Gastroesophageal sphincter (tissue), 4 donors: ENCODE measurements around the gene CSF2RB. TPM values are rescaled to one million over a fixed set of nuclear protein-coding genes. Genes with fewer than 3 reads are reported as not detected.

ENCODE experiments used
- ATAC-seq: fragments of 150-250 bp; one replicate; pipeline ENCODE4 v1.9.1; 2016; ENCODE audit warnings: mild to moderate bottlenecking, moderate library complexity
- H3K27ac ChIP-seq, 4 donors: fragments of 200-600 bp; sonication (generic) in 3 of 4; 1 replicate in 3 of 4; 2 replicates in 1 of 4; pipeline ENCODE4 v1.5.1; 2016 to 2019
- H3K27me3 ChIP-seq: fragments of 200-600 bp; sonication (generic); one replicate; pipeline ENCODE4 v1.5.1; 2019
- H3K36me3 ChIP-seq, 2 donors: fragments of 200-600 bp; sonication (generic); one replicate each; pipeline ENCODE4 v1.5.1; 2019; ENCODE audit warnings: control low read depth in 1 of 2
- H3K4me1 ChIP-seq, 3 donors: fragments of 200-600 bp; sonication (generic); 1 replicate in 2 of 3; 2 replicates in 1 of 3; pipeline ENCODE4 v1.5.1; 2016 to 2019; ENCODE audit warnings: control low read depth in 2 of 3
- H3K4me3 ChIP-seq, 2 donors: fragments of 200-600 bp; sonication (generic); one replicate each; pipeline ENCODE4 v1.5.1; 2019; ENCODE audit warnings: mild to moderate bottlenecking in 1 of 2, moderate library complexity in 1 of 2
- H3K9me3 ChIP-seq, 3 donors: fragments of 200-600 bp; sonication (generic); one replicate each; pipeline ENCODE4 v1.5.1; 2017 to 2019; ENCODE audit warnings: control low read depth in 2 of 3
- EP300 ChIP-seq: sonication (generic); formaldehyde crosslinking; IDR thresholded peaks from one replicate; pipeline ENCODE4 v1.6.1; 2017; ENCODE audit warnings: antibody characterized with exemption, mild to moderate bottlenecking
- POLR2A ChIP-seq, 2 donors: fragments of 450-650 bp; IDR thresholded peaks; one replicate each; pipeline ENCODE4 v1.6.1; 2017; ENCODE audit warnings: antibody characterized with exemption in 2 of 2, mild to moderate bottlenecking in 2 of 2, moderate library complexity in 1 of 2
- POLR2AphosphoS5 ChIP-seq: sonication (generic); formaldehyde crosslinking; IDR thresholded peaks from one replicate; pipeline ENCODE4 v1.6.1; 2017; ENCODE audit warnings: antibody characterized with exemption
- WGBS, 2 donors: methylation state at CpG; one replicate each; pipeline ENCODE4 v1.1.5; 2018; ENCODE audit warnings: low coverage in 1 of 2; 5-methylcytosine and 5-hydroxymethylcytosine counted together
- total RNA-seq, 4 donors: library from RNA; depleted of rRNA; stranded (reverse); fragments of >200 nt; gene quantifications; one replicate each; pipeline ENCODE4 v1.1.0, GENCODE V29; 2016
- TF ChIP-seq, protein P1 (sequence below), 4 experiments: fragments of 200-600 bp in 2 of 4; fragments of 450-650 bp in 2 of 4; sonication (generic) in 1 of 4; IDR thresholded peaks; one replicate each; pipeline ENCODE4 v1.5.1; 2017 to 2019; ENCODE audit warnings: antibody characterized with exemption in 4 of 4, mild to moderate bottlenecking in 2 of 4, moderate library complexity in 2 of 4

CSF2RB gene
- total RNA-seq, 4 donors from 2014 or later, result 1.4 to 12.0 (median 4.0) TPM

DNA sequence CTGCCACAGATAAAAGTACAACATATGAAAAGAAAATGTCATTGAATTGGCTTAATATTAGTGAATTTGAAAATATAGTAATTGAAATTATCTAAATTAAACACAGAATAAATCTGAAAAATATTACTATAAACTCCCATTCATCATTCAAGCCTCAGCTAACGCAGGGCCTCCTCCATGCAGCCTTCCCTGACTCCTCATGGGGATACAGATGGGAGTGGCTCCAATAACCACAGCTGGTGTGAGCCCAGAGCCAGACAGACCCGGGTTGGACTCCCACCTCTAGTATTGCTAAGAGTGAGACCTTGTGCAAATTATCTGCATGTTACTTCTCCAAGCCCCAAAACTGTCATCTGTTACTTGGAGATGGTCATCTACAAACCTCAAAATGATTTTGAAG lies 44.9 kb downstream of the CSF2RB start:
- 57 to 64% methylated on average over 1 to 2 of the region's 2 CpGs for WGBS, 2 donors
- Histone ChIP-seq H3K27ac (no peak overlapping the region), H3K27me3 (peaks cover 52% of the 10 kb centered on the region), H3K36me3 (no peaks in the 10 kb centered on the region), H3K4me1 (no peaks in the 10 kb centered on the region), H3K4me3 (no peak overlapping the region), H3K9me3 (peaks cover 0 to 10% (median 0%) of the 10 kb centered on the region in 3 donors)
- TF ChIP-seq POLR2A (IDR thresholded peaks at IDR 0.05) (no peak), POLR2AphosphoS5 (no peak), EP300 (no peak)
- TF ChIP-seq, protein P1, sequence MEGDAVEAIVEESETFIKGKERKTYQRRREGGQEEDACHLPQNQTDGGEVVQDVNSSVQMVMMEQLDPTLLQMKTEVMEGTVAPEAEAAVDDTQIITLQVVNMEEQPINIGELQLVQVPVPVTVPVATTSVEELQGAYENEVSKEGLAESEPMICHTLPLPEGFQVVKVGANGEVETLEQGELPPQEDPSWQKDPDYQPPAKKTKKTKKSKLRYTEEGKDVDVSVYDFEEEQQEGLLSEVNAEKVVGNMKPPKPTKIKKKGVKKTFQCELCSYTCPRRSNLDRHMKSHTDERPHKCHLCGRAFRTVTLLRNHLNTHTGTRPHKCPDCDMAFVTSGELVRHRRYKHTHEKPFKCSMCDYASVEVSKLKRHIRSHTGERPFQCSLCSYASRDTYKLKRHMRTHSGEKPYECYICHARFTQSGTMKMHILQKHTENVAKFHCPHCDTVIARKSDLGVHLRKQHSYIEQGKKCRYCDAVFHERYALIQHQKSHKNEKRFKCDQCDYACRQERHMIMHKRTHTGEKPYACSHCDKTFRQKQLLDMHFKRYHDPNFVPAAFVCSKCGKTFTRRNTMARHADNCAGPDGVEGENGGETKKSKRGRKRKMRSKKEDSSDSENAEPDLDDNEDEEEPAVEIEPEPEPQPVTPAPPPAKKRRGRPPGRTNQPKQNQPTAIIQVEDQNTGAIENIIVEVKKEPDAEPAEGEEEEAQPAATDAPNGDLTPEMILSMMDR (IDR thresholded peaks at IDR 0.05), result no peak
- no peak for ATAC-seq

DNA sequence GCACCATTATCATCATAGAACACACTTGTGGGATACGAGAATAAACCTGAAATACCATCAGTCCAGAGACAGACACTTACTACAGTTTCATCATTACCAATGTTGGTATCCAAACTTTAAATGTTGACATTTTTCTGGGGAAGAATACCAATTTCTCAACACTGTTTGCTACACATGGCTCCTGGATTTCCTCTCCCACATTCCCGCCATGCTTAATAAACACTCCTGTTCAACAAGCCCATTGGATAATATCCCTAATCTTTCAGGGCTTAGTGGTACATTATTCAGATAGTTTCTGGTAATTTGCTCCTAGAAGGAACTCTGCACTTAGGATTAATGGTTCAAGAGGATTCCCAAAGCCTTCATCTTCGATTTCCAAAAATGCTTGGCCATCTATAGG lies 48.2 kb downstream of the CSF2RB start:
- 58 to 68% methylated on average over 3 of the region's 3 CpGs for WGBS, 2 donors

DNA sequence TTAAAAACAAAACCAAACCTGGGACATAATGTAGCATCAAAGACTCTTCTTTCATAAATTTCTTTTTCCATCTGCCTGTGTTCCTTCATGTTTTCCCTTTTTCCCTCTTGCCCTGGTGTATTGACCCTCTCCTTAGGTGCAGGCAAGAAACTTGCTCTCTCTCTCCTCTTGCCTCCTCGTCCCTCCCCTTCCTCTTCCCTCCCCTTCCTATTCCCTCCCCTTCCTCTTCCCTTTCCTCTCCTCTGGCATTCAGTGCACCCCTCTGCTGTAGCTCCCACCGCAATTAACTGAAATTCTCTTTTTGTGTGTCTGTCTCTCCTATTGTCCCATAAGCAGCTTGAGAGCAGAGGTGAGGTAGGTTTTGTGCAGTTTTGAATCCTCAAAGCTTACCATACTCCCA lies 49.9 kb downstream of the CSF2RB start:
- 62 to 73% methylated on average over 2 of the region's 2 CpGs for WGBS, 2 donors
- Histone ChIP-seq H3K4me1 (no peaks in the 10 kb centered on the region), H3K36me3 (no peaks in the 10 kb centered on the region), H3K27ac (no peak overlapping the region), H3K27me3 (peaks cover 42% of the 10 kb centered on the region), H3K9me3 (no peaks in the 10 kb centered on the region), H3K4me3 (no peak overlapping the region)
- ATAC-seq, result no peak
- TF ChIP-seq POLR2AphosphoS5, result no peak
- TF ChIP-seq EP300, result no peak
- TF ChIP-seq POLR2A (IDR thresholded peaks at IDR 0.05), result no peak
- TF ChIP-seq, protein P1 (IDR thresholded peaks at IDR 0.05), result no peak

More for the DNA sequence above, 48.2 kb downstream of the CSF2RB start:
- no peak overlapping the region for H3K27ac ChIP-seq
- H3K36me3 ChIP-seq, result no peaks in the 10 kb centered on the region
- no peaks in the 10 kb centered on the region for H3K4me1 ChIP-seq
- no peak overlapping the region for H3K4me3 ChIP-seq
- peaks cover 36% of the 10 kb centered on the region for H3K27me3 ChIP-seq
- peaks cover 0 to 7% (median 0%) of the 10 kb centered on the region in 3 donors for H3K9me3 ChIP-seq
- no peak for TF ChIP-seq POLR2AphosphoS5
- ATAC-seq, result no peak

DNA sequence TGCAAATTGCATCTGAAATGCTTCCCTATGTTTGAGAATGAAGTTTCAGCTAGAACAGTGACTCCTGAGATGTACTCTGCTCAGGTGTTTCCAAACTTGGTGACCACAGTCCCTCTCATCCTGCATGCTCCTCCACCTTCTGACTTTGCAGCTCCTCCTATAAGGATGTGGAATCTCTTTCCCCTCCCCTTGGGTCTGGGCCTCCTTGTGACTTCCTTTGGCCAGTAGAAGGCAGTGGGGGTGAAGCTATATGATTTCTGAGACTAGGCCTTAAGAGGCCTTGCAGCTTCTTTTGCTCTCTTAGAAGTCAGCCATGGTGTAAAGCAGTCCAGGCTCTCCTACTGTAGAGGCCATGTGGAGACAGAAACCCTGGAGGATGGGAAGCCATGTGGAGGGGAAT lies 50.7 kb downstream of the CSF2RB start:
- Histone ChIP-seq H3K4me1 (no peaks in the 10 kb centered on the region), H3K27ac (no peak overlapping the region), H3K4me3 (no peak overlapping the region), H3K27me3 (peaks cover 42% of the 10 kb centered on the region), H3K9me3 (no peaks in the 10 kb centered on the region), H3K36me3 (no peaks in the 10 kb centered on the region)
- ATAC-seq, result no peak
- TF ChIP-seq EP300 (no peak), POLR2A (IDR thresholded peaks at IDR 0.05) (no peak), POLR2AphosphoS5 (no peak)
- TF ChIP-seq, protein P1 (IDR thresholded peaks at IDR 0.05), result no peak

DNA sequence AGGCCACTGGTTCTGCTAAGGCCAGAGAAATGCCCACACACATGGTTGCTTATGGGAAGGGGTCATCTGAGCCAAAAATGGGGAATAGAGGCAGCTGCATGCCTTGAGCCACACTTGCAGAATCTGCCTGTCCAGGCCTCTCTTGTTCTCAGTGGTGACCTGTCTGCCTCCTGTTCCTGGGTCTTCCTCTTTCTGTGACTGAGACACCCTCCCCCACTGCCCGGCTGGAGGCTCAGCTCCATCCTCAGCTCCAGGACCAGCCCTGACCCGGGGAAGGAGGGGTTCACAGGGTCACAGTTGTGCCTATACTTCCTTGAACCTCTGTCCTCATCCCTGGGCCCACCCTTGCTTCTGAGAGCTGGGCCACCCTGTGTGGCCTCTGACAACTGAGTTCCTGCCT lies 52.3 kb downstream of the CSF2RB start:
- Histone ChIP-seq H3K27ac (no peak overlapping the region), H3K27me3 (peaks cover 33% of the 10 kb centered on the region), H3K36me3 (no peaks in the 10 kb centered on the region), H3K4me3 (no peak overlapping the region), H3K4me1 (no peaks in the 10 kb centered on the region), H3K9me3 (no peaks in the 10 kb centered on the region)
- TF ChIP-seq, protein P1 (IDR thresholded peaks at IDR 0.05), result no peak
- TF ChIP-seq POLR2A (IDR thresholded peaks at IDR 0.05) (no peak), EP300 (no peak), POLR2AphosphoS5 (no peak)
- 39% methylated on average over 2 of the region's 2 CpGs; no CpG with 5 or more reads in 1 of the 2 donors for WGBS, 2 donors
- no peak for ATAC-seq
